Fibroblast of mammary gland (primary cell): Measurements from ENCODE around the gene GSTP1.
"Not testable (repeated sequence)": the region's sequence is repeated elsewhere in the genome, so short reads cannot be mapped to it uniquely, and the experiment has no call there.

Source experiments
- DNase-seq: peaks from one replicate; pipeline ENCODE4 v3.0.0-alpha.2; 2010; ENCODE audit warnings: low read depth
- H3K4me3 ChIP-seq: 2 replicates; pipeline ENCODE4 v1.5.1; 2011; ENCODE audit warnings: low read depth, mild to moderate bottlenecking, low read length, moderate library complexity; ENCODE audit not compliant: control insufficient read depth
- TF ChIP-seq, protein P1 (sequence below): conservative IDR thresholded peaks from 2 replicates; pipeline ENCODE4 v1.5.1; 2011; ENCODE audit warnings: low read depth, low read length, inconsistent platforms; ENCODE audit not compliant: control insufficient read depth, insufficient read depth

The GSTP1 gene

GRCh38 chr11:67615728-67616430 lies 32.3 kb downstream of the GSTP1 start:
- DNase-seq = no peak
- H3K4me3 ChIP-seq = no peak overlapping the region
- TF ChIP-seq, protein P1, sequence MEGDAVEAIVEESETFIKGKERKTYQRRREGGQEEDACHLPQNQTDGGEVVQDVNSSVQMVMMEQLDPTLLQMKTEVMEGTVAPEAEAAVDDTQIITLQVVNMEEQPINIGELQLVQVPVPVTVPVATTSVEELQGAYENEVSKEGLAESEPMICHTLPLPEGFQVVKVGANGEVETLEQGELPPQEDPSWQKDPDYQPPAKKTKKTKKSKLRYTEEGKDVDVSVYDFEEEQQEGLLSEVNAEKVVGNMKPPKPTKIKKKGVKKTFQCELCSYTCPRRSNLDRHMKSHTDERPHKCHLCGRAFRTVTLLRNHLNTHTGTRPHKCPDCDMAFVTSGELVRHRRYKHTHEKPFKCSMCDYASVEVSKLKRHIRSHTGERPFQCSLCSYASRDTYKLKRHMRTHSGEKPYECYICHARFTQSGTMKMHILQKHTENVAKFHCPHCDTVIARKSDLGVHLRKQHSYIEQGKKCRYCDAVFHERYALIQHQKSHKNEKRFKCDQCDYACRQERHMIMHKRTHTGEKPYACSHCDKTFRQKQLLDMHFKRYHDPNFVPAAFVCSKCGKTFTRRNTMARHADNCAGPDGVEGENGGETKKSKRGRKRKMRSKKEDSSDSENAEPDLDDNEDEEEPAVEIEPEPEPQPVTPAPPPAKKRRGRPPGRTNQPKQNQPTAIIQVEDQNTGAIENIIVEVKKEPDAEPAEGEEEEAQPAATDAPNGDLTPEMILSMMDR = no peak

DNA sequence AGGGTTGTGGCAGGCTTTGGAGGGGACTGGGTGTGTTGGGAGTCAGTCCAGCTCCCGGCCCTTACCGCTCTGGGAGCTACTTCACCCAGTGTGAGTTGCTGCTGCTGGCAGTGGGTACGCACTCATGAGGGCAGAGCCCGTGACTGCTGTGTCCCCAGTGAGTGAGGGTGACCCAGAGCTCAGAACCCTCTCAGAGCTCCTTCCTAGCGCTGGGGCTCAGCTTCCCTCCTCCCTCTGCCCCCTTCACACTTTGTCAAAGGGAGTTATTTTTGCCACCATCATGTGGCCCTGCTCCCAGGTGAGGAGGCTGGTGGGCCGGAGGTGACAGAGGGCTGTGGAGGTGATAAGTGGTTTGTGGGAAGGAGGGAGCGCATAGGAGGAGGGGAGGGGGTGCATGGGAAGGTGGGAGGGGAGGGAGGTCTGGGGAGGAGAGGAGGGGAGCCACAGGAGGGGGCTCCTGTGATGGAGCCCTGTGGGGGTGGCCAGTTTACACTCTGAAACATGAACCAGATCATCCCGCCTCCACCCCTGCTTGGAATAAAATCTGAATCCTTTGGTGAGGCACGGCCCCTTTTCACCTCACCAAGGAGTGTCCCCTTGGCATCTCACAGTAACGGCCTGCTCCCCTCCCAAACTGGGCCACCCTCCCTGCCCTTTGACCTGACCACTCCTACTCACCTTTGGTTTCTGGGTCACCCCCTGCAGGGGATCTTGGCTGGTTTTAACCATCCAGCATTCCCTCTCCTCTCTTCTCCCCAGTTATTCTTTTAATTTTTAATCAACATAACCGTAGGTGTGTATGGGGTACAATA lies 33.0 kb downstream of the GSTP1 start:
- no peak for DNase-seq
- TF ChIP-seq, protein P1 = no peak
- H3K4me3 ChIP-seq = no peak overlapping the region

GRCh38 chr11:67617243-67617953 lies 33.8 kb downstream of the GSTP1 start:
- DNase-seq = no peak
- H3K4me3 ChIP-seq = no peak overlapping the region
- TF ChIP-seq, protein P1 = no peak

GRCh38 chr11:67618901-67619659 lies 35.5 kb downstream of the GSTP1 start:
- H3K4me3 ChIP-seq, DNase-seq: not testable (repeated sequence)

DNA sequence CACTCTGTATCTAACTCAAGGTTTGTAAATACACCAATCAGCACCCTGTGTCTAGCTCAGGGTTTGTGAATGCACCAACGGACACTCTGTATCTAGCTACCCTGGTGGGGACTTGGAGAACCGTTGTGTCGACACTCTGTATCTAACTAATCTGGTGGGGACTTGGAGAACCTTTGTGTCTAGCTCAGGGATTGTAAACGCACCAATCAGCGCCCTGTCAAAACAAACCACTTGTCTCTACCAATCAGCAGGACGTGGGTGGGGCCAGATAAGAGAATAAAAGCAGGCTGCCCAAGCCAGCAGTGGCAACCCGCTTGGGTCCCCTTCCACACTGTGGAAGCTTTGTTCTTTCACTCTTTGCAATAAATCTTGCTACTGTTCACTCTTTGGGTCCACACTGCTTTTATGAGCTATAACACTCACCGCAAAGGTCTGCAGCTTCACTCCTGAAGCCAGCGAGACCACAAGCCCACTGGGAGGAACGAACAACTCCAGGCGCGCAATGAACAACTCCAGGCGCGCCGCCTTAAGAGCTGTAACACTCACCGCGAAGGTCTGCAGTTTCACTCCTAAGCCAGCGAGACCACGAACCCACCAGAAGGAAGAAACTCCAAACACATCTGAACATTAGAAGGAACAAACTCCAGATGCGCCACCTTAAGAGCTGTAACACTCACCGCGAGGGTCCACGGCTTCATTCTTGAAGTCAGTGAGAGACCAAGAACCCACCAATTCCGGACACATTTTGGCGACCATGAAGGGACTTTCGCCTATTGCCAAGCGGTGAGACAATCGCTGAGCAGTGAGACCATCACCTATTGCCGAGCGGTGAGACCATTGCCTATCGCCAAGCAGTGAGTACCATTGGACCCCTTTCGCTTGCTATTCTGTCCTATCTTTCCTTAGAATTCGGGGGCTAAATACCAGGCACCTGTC lies 36.3 kb downstream of the GSTP1 start:
- DNase-seq, H3K4me3 ChIP-seq: not testable (repeated sequence)

GRCh38 chr11:67620621-67621020 lies 37.0 kb downstream of the GSTP1 start:
- not testable (repeated sequence) for DNase-seq, H3K4me3 ChIP-seq

GRCh38 chr11:67621928-67622327 lies 38.3 kb downstream of the GSTP1 start:
- H3K4me3 ChIP-seq, DNase-seq: not testable (repeated sequence)

- H3K4me3 ChIP-seq, DNase-seq: not testable (repeated sequence)
These were observed 39.3 kb downstream of the GSTP1 start for GRCh38 chr11:67622905-67623304.

- not testable (repeated sequence) for H3K4me3 ChIP-seq, DNase-seq
These were observed 40.2 kb downstream of the GSTP1 start for GRCh38 chr11:67623795-67624194.

GRCh38 chr11:67626131-67626833 lies 42.7 kb downstream of the GSTP1 start:
- not testable (repeated sequence) for H3K4me3 ChIP-seq, DNase-seq
